ACC112 (cell line): ENCODE results near the gene PTPRN2.

Experiments
- H2AFZ ChIP-seq: fragments of 200-600 bp; sonication (generic); one replicate; pipeline ENCODE4 v1.6.0; 2017; ENCODE audit warnings: antibody characterized with exemption, low read length; ENCODE audit not compliant: unreplicated experiment
- H3K27ac ChIP-seq: fragments of 200-600 bp; sonication (generic); 2 replicates; pipeline ENCODE4 v1.5.1; 2014; ENCODE audit warnings: low read depth, mild to moderate bottlenecking, antibody characterized with exemption, low read length, moderate library complexity
- H3K27me3 ChIP-seq: fragments of 200-600 bp; sonication (generic); 2 replicates; pipeline ENCODE4 v1.6.1; 2014; ENCODE audit warnings: mild to moderate bottlenecking, antibody characterized with exemption, low read length, moderate library complexity, mixed read lengths; ENCODE audit not compliant: insufficient read depth
- H3K36me3 ChIP-seq: fragments of 200-600 bp; sonication (generic); 2 replicates; pipeline ENCODE4 v1.6.1; 2016; ENCODE audit warnings: mild to moderate bottlenecking, antibody characterized with exemption, low read length, moderate library complexity, mixed read lengths; ENCODE audit not compliant: insufficient read depth
- H3K4me1 ChIP-seq: fragments of 200-600 bp; sonication (generic); one replicate; pipeline ENCODE4 v1.6.1; 2016; ENCODE audit warnings: low read length, mixed read lengths; ENCODE audit not compliant: insufficient read depth, unreplicated experiment, control insufficient read depth
- H3K4me3 ChIP-seq: fragments of 200-600 bp; sonication (generic); 2 replicates; pipeline ENCODE4 v1.5.1; 2014; ENCODE audit warnings: mild to moderate bottlenecking, low read depth, low read length
- H3K79me2 ChIP-seq: fragments of 200-600 bp; sonication (generic); one replicate; pipeline ENCODE4 v1.6.0; 2016; ENCODE audit warnings: low read length; ENCODE audit not compliant: control insufficient read depth, unreplicated experiment, insufficient read depth

PTPRN2 gene

DNA sequence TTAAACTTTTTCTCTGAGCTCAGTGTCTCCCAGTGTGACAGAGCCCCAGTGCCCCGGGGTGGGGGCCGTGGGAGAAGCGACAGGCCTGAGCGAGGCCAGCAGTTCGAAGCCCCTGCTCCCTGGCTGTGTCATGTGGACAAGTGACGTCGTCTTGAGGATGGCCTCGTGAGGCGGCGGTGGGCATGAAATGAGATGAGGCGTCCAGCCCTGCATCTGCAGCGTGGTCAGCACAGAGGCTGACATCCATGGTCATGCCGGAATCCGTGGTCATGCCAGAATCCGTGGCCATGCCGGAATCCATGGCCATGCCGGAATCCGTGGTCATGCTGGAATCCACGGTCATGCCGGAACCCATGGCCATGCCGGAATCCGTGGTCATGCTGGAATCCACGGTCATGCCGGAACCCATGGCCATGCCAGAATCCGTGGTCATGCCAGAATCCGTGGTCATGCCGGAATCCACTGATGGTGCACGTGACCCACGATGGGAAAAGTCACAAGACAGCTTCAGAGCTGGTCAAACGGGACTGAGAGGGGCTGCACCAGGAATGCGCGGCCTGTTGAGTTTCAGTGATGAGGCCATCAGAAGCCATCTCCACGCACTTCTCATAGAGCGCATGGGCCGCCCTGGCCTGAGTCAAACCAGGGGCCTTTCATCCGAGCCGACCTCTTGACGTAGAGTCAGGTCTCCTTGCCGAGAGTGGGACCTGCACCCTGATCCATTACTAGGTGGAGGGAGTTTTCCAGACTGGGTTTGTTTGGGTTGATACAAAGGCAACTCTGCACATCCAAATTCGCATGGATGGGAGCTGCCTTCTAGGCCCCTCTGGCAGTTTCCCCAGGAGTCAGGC lies 342.5 kb downstream of the PTPRN2 start:
- Histone ChIP-seq H3K27me3 (no peaks in the 10 kb centered on the region), H3K27ac (no peak overlapping the region), H2AFZ (no peak overlapping the region), H3K36me3 (no peaks in the 10 kb centered on the region), H3K4me3 (no peak overlapping the region), H3K4me1 (no peaks in the 10 kb centered on the region), H3K79me2 (no peaks in the 10 kb centered on the region)

- Histone ChIP-seq H3K36me3 (no peaks in the 10 kb centered on the region), H3K79me2 (no peaks in the 10 kb centered on the region), H3K27ac (no peak overlapping the region), H2AFZ (no peak overlapping the region), H3K4me3 (no peak overlapping the region), H3K27me3 (no peaks in the 10 kb centered on the region), H3K4me1 (no peaks in the 10 kb centered on the region)
These were observed 343.2 kb downstream of the PTPRN2 start for GRCh38 chr7:158244430-158244829.

DNA sequence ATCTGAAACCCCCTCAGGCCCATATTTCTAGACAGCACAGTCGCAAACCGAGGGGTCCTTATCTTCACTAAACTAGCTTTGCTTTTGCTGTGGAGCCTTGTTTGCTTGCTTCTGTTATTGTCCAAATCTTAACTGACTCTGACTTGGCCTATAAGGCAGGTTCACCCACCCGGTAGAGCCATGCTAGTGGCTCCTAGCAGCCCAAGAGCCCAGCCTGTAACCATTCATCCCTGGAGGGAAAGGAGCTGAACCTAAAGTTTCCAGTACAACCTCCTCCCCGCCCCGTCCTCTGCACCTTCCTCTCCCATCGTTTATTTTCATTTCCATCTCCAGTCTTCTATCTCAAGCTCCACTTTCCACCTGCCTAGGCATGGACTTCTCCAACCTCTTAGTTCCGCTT lies 345.7 kb downstream of the PTPRN2 start:
- no peaks in the 10 kb centered on the region for H3K79me2 ChIP-seq
- no peaks in the 10 kb centered on the region for H3K4me1 ChIP-seq
- no peaks in the 10 kb centered on the region for H3K27me3 ChIP-seq
- H3K27ac ChIP-seq: no peak overlapping the region
- no peak overlapping the region for H2AFZ ChIP-seq
- no peaks in the 10 kb centered on the region for H3K36me3 ChIP-seq
- H3K4me3 ChIP-seq: no peak overlapping the region

DNA sequence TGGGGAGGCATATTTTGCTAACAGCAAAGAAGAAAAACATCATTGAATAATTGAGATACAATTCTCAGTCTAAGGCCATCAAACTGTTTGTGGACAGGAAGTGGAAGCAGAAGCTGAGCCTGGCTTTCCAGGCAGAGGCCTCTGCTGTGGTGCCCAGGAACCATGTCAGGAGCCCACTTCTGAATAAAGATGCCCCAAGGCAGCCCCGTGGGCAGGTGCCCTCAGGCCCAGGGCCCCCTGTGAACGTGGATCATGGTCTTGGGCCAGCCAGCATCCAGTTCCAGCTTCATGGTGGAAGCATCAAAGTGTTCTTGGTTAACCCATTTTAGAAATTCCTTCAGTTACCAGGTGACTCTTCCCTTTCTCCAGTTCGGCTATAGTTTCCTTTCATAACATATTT lies 346.8 kb downstream of the PTPRN2 start:
- Histone ChIP-seq H3K36me3 (no peaks in the 10 kb centered on the region), H3K27ac (no peak overlapping the region), H3K79me2 (no peaks in the 10 kb centered on the region), H3K4me1 (no peaks in the 10 kb centered on the region), H3K27me3 (no peaks in the 10 kb centered on the region), H3K4me3 (no peak overlapping the region), H2AFZ (no peak overlapping the region)

GRCh38 chr7:158239290-158239981 lies 348.2 kb downstream of the PTPRN2 start:
- Histone ChIP-seq H3K4me1 (no peaks in the 10 kb centered on the region), H2AFZ (no peak overlapping the region)

GRCh38 chr7:158238616-158239289 lies 348.9 kb downstream of the PTPRN2 start:
- H3K4me3 ChIP-seq: no peak overlapping the region
- no peaks in the 10 kb centered on the region for H3K79me2 ChIP-seq
- H3K4me1 ChIP-seq: no peaks in the 10 kb centered on the region
- no peaks in the 10 kb centered on the region for H3K27me3 ChIP-seq
- no peak overlapping the region for H3K27ac ChIP-seq
- H2AFZ ChIP-seq: no peak overlapping the region
- no peaks in the 10 kb centered on the region for H3K36me3 ChIP-seq

More at GRCh38 chr7:158239290-158239981, 348.2 kb downstream of the PTPRN2 start:
- H3K36me3 ChIP-seq: no peaks in the 10 kb centered on the region
- no peak overlapping the region for H3K4me3 ChIP-seq
- no peaks in the 10 kb centered on the region for H3K79me2 ChIP-seq
- no peaks in the 10 kb centered on the region for H3K27me3 ChIP-seq
- H3K27ac ChIP-seq: no peak overlapping the region

DNA sequence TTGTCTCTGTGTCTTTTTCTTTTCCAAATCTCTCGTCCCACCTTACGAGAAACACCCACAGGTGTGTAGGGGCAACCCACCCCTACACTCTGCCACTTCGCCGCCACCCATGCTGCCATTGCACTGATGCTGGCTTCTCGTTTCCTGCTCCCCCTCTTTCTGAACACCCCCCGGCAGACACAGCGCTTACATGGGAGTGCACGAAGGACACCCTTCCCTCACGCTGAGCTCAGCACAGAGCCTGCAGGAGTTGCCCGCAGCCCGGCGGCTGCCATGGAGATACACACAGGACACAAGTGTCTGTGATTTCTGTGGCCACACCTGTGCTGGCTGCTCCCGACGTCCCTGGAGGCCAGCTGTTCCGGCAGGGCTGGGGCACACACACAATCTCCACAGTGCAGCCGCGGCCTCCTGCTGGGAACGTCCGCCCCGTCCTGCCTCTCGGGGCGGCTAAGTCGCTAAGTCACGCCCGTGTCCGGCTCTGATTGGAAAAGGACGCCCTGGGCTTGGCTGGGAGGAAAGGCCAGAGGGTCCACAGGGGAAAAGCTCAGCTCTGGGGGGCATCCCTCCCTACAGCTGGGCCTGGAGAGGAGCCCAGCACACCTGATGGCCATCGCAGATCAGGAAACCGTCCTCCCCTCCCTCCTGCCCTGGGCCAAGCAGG lies 349.8 kb downstream of the PTPRN2 start:
- H3K79me2 ChIP-seq: no peaks in the 10 kb centered on the region
- H3K27me3 ChIP-seq: no peaks in the 10 kb centered on the region
- H2AFZ ChIP-seq: no peak overlapping the region
- H3K4me1 ChIP-seq: no peaks in the 10 kb centered on the region
- H3K4me3 ChIP-seq: no peak overlapping the region
- H3K36me3 ChIP-seq: no peaks in the 10 kb centered on the region
- no peak overlapping the region for H3K27ac ChIP-seq

GRCh38 chr7:158236400-158236799 lies 351.2 kb downstream of the PTPRN2 start:
- Histone ChIP-seq H3K4me3 (no peak overlapping the region), H3K27ac (no peak overlapping the region), H3K4me1 (no peaks in the 10 kb centered on the region), H3K27me3 (no peaks in the 10 kb centered on the region), H2AFZ (no peak overlapping the region), H3K79me2 (no peaks in the 10 kb centered on the region), H3K36me3 (no peaks in the 10 kb centered on the region)

GRCh38 chr7:158235862-158236261 lies 351.8 kb downstream of the PTPRN2 start:
- Histone ChIP-seq H3K4me3 (no peak overlapping the region), H3K79me2 (no peaks in the 10 kb centered on the region), H3K36me3 (no peaks in the 10 kb centered on the region), H3K27ac (no peak overlapping the region), H3K4me1 (no peaks in the 10 kb centered on the region), H3K27me3 (no peaks in the 10 kb centered on the region), H2AFZ (no peak overlapping the region)

- no peak overlapping the region for H3K4me3 ChIP-seq
- no peak overlapping the region for H2AFZ ChIP-seq
- H3K36me3 ChIP-seq: no peaks in the 10 kb centered on the region
- H3K4me1 ChIP-seq: no peaks in the 10 kb centered on the region
- H3K79me2 ChIP-seq: no peaks in the 10 kb centered on the region
- H3K27me3 ChIP-seq: no peaks in the 10 kb centered on the region
- no peak overlapping the region for H3K27ac ChIP-seq
These were observed 357.7 kb downstream of the PTPRN2 start for GRCh38 chr7:158229945-158230344.
